Measurements from ENCODE around the gene HSD17B10.

GRCh38 chrX:53447441-53447840 is 13.3 kb upstream of the HSD17B10 start:
- TF ChIP-seq CTCF (conservative IDR thresholded peaks at IDR 0.05 in 1 of 2, IDR thresholded peaks at IDR 0.05 in 1 of 2; ENCODE audit: low read depth in 1 of 2, low read length in 2 of 2) = no peak
- no peak for TF ChIP-seq EZH2 (IDR thresholded peaks at IDR 0.05; ENCODE audit: low read length, missing control alignments)
